BLaER1 (cell line): ENCODE results near the gene HCK.

Experiments used
- H3K27ac ChIP-seq: shearing (Covaris generic); formaldehyde crosslinking; 2 replicates; pipeline ENCODE4 v1.8.1; 2022
- H3K27me3 ChIP-seq: shearing (Covaris generic); formaldehyde crosslinking; 2 replicates; pipeline ENCODE4 v1.8.1; 2022
- H3K36me3 ChIP-seq: shearing (Covaris generic); formaldehyde crosslinking; 2 replicates; pipeline ENCODE4 v1.8.1; 2022
- H3K4me1 ChIP-seq: shearing (Covaris generic); formaldehyde crosslinking; 2 replicates; pipeline ENCODE4 v1.8.1; 2022
- H3K4me2 ChIP-seq: shearing (Covaris generic); formaldehyde crosslinking; 2 replicates; pipeline ENCODE4 v1.8.1; 2022
- H3K4me3 ChIP-seq: shearing (Covaris generic); formaldehyde crosslinking; 2 replicates; pipeline ENCODE4 v1.8.1; 2022
- H3K9ac ChIP-seq: shearing (Covaris generic); formaldehyde crosslinking; 2 replicates; pipeline ENCODE4 v1.8.1; 2022
- H3K9me3 ChIP-seq: shearing (Covaris generic); formaldehyde crosslinking; 2 replicates; pipeline ENCODE4 v1.8.1; 2022
- H4K20me1 ChIP-seq: shearing (Covaris generic); formaldehyde crosslinking; 2 replicates; pipeline ENCODE4 v1.8.1; 2022
- Cebpa-rat ChIP-seq: shearing (Covaris generic); IDR thresholded peaks from 2 replicates; pipeline ENCODE4 v1.8.1; 2022

Gene HCK

GRCh38 chr20:32037929-32038328, 14.1 kb upstream of the HCK start:
- Histone ChIP-seq H4K20me1 (no peaks in the 10 kb centered on the region), H3K36me3 (no peaks in the 10 kb centered on the region), H3K27ac (no peak overlapping the region), H3K9me3 (no peaks in the 10 kb centered on the region), H3K4me3 (no peak overlapping the region), H3K4me1 (peaks cover 85% of the 10 kb centered on the region), H3K4me2 (no peak overlapping the region), H3K9ac (no peak overlapping the region), H3K27me3 (no peaks in the 10 kb centered on the region)
- TF ChIP-seq Cebpa-rat: no peak

GRCh38 chr20:32040142-32040953, 11.7 kb upstream of the HCK start:
- Histone ChIP-seq H3K4me2 (peak overlapping the region; percentile 81), H4K20me1 (no peaks in the 10 kb centered on the region), H3K36me3 (no peaks in the 10 kb centered on the region), H3K9me3 (no peaks in the 10 kb centered on the region), H3K27ac (peak overlapping the region; percentile 69), H3K9ac (peak overlapping the region; percentile 44; the same call in 1 of the 2 replicates), H3K27me3 (no peaks in the 10 kb centered on the region), H3K4me3 (no peak overlapping the region; the same call in 1 of the 2 replicates), H3K4me1 (peaks cover 64% of the 10 kb centered on the region)
- TF ChIP-seq Cebpa-rat: peak; percentile 65; the same call in 1 of the 2 replicates

- peaks cover 22% of the 10 kb centered on the region for H3K4me1 ChIP-seq
- no peaks in the 10 kb centered on the region for H4K20me1 ChIP-seq
- TF ChIP-seq Cebpa-rat: no peak
- no peak overlapping the region for H3K4me2 ChIP-seq
- no peak overlapping the region for H3K27ac ChIP-seq
- H3K27me3 ChIP-seq: no peaks in the 10 kb centered on the region; the same call in 1 of the 2 replicates
- H3K36me3 ChIP-seq: no peaks in the 10 kb centered on the region
- no peak overlapping the region for H3K9ac ChIP-seq
- H3K9me3 ChIP-seq: no peaks in the 10 kb centered on the region
- H3K4me3 ChIP-seq: no peak overlapping the region
Observed at GRCh38 chr20:32045999-32046398, 6.0 kb upstream of the HCK start.

- Histone ChIP-seq H4K20me1 (no peaks in the 10 kb centered on the region), H3K27me3 (peaks cover 21% of the 10 kb centered on the region), H3K27ac (no peak overlapping the region), H3K9me3 (no peaks in the 10 kb centered on the region), H3K36me3 (no peaks in the 10 kb centered on the region), H3K9ac (no peak overlapping the region), H3K4me3 (no peak overlapping the region), H3K4me1 (peaks cover 33% of the 10 kb centered on the region), H3K4me2 (no peak overlapping the region)
- TF ChIP-seq Cebpa-rat: no peak
Observed at GRCh38 chr20:32050324-32050841, 1.7 kb upstream of the HCK start.

GRCh38 chr20:32050851-32051556, 1.0 kb upstream of the HCK start:
- Histone ChIP-seq H3K9ac (no peak overlapping the region), H3K4me2 (peak overlapping the region; percentile 84), H4K20me1 (no peaks in the 10 kb centered on the region), H3K27ac (no peak overlapping the region), H3K9me3 (no peaks in the 10 kb centered on the region), H3K27me3 (peaks cover 21% of the 10 kb centered on the region), H3K36me3 (no peaks in the 10 kb centered on the region), H3K4me1 (peaks cover 37% of the 10 kb centered on the region), H3K4me3 (peak overlapping the region; percentile 68)
- no peak for TF ChIP-seq Cebpa-rat

- Histone ChIP-seq H3K9me3 (no peaks in the 10 kb centered on the region), H3K4me3 (peak overlapping the region; percentile 68), H3K4me1 (peaks cover 44% of the 10 kb centered on the region), H3K4me2 (peak overlapping the region; percentile 84), H3K36me3 (no peaks in the 10 kb centered on the region), H3K9ac (peak overlapping the region; percentile 64; the same call in 1 of the 2 replicates), H4K20me1 (no peaks in the 10 kb centered on the region), H3K27me3 (peaks cover 21% of the 10 kb centered on the region), H3K27ac (0 out of 2 replicates have a peak overlapping the region, but pooled peaks have one; percentile 59)
- TF ChIP-seq Cebpa-rat: no peak
Observed at GRCh38 chr20:32051720-32052089, 337 bp upstream of the HCK start.

GRCh38 chr20:32052778-32053362, 828 bp downstream of the HCK start:
- peak overlapping the region; percentile 64 for H3K9ac ChIP-seq
- H3K36me3 ChIP-seq: no peaks in the 10 kb centered on the region
- peaks cover 21% of the 10 kb centered on the region for H3K27me3 ChIP-seq
- peak overlapping the region; percentile 84 for H3K4me2 ChIP-seq
- no peaks in the 10 kb centered on the region for H4K20me1 ChIP-seq
- peak overlapping the region; percentile 59 for H3K27ac ChIP-seq
- peaks cover 55% of the 10 kb centered on the region for H3K4me1 ChIP-seq
- H3K4me3 ChIP-seq: peak overlapping the region; percentile 68
- H3K9me3 ChIP-seq: no peaks in the 10 kb centered on the region
- TF ChIP-seq Cebpa-rat: no peak

GRCh38 chr20:32053648-32054047, 1.6 kb downstream of the HCK start:
- no peak overlapping the region for H3K9ac ChIP-seq
- H3K4me1 ChIP-seq: peaks cover 56% of the 10 kb centered on the region
- H3K27ac ChIP-seq: no peak overlapping the region
- no peaks in the 10 kb centered on the region for H3K36me3 ChIP-seq
- no peak overlapping the region for H3K4me2 ChIP-seq
- no peak overlapping the region for H3K4me3 ChIP-seq
- no peaks in the 10 kb centered on the region for H4K20me1 ChIP-seq
- peaks cover 21% of the 10 kb centered on the region for H3K27me3 ChIP-seq
- TF ChIP-seq Cebpa-rat: no peak
- no peaks in the 10 kb centered on the region for H3K9me3 ChIP-seq

- Histone ChIP-seq H3K36me3 (no peaks in the 10 kb centered on the region), H3K4me1 (peaks cover 45% of the 10 kb centered on the region), H3K27me3 (peaks cover 14% of the 10 kb centered on the region), H3K27ac (no peak overlapping the region), H3K4me3 (no peak overlapping the region), H3K4me2 (peak overlapping the region; percentile 29), H3K9me3 (no peaks in the 10 kb centered on the region), H4K20me1 (no peaks in the 10 kb centered on the region), H3K9ac (no peak overlapping the region)
- TF ChIP-seq Cebpa-rat: no peak
Observed at GRCh38 chr20:32056708-32057483, 4.9 kb downstream of the HCK start.
